ENCODE results near the gene AGRP. TPM values are rescaled to one million over a fixed set of nuclear protein-coding genes. Genes with fewer than 3 reads are reported as not detected.
A peak's percentile ranks its signal among the peaks of the same experiment; 100 is the strongest.

AGRP gene
- total RNA-seq, 1 donor from 2014 or later = not detected

- peaks cover 11% of the 10 kb centered on the region for H3K4me1 Mint-ChIP-seq
- peak overlapping the region; percentile 43 for H3K27ac Mint-ChIP-seq (ENCODE audit: unreplicated experiment)
- no peak for DNase-seq (ENCODE audit: low read depth, low spot score)
- no peaks in the 10 kb centered on the region for H3K36me3 Mint-ChIP-seq (ENCODE audit: low read depth)
- H3K4me3 Mint-ChIP-seq = no peak overlapping the region
- TF ChIP-seq CTCF (conservative IDR thresholded peaks at IDR 0.05) = no peak
- no peaks in the 10 kb centered on the region for H3K27me3 Mint-ChIP-seq (ENCODE audit: low read depth)
- H3K9me3 Mint-ChIP-seq = no peaks in the 10 kb centered on the region
Measured at GRCh38 chr16:67460168-67460567, 23.2 kb downstream of the AGRP start.

GRCh38 chr16:67459861-67460150 lies 23.5 kb downstream of the AGRP start:
- Mint-ChIP-seq H3K27me3 (ENCODE audit: low read depth) (no peaks in the 10 kb centered on the region), H3K36me3 (ENCODE audit: low read depth) (no peaks in the 10 kb centered on the region), H3K4me1 (peaks cover 14% of the 10 kb centered on the region), H3K4me3 (no peak overlapping the region), H3K9me3 (no peaks in the 10 kb centered on the region), H3K27ac (ENCODE audit: unreplicated experiment) (no peak overlapping the region)
- TF ChIP-seq CTCF (conservative IDR thresholded peaks at IDR 0.05) = no peak
- no peak for DNase-seq (ENCODE audit: low read depth, low spot score)

- TF ChIP-seq CTCF (conservative IDR thresholded peaks at IDR 0.05) = no peak
- Mint-ChIP-seq H3K36me3 (ENCODE audit: low read depth) (no peaks in the 10 kb centered on the region), H3K4me1 (peaks cover 19% of the 10 kb centered on the region), H3K4me3 (peak overlapping the region; percentile 34), H3K27ac (ENCODE audit: unreplicated experiment) (no peak overlapping the region), H3K27me3 (ENCODE audit: low read depth) (no peaks in the 10 kb centered on the region), H3K9me3 (no peaks in the 10 kb centered on the region)
- no peak for DNase-seq (ENCODE audit: low read depth, low spot score)
Measured at GRCh38 chr16:67459066-67459860, 24.1 kb downstream of the AGRP start.

DNA sequence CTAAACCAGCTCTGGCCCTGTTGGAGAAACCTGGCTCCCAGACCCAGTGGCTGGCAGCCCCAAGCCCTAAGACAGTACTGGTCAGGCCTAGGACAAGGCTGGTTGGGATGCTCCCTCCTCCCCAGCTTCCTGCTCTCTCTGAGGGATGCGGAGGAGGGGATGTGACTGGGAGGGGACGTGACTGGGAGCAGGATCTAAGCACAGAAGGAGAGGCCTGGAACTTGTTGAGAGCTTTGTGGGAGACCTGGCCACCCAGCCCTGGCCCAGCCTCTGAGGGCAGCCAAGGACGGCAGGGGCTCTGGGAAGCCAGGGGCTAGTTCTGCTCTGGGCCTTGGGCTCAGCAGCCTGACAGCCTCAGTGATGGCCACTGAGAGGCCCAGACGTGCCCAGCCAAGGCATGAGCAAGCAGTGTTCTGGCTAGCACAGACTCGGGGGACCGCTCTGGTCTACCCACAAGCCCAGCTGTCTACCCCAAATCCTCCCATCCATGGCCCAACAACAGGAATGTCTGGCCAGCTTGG lies 25.2 kb downstream of the AGRP start:
- H3K27ac Mint-ChIP-seq (ENCODE audit: unreplicated experiment) = no peak overlapping the region
- peaks cover 25% of the 10 kb centered on the region for H3K4me1 Mint-ChIP-seq
- DNase-seq (ENCODE audit: low read depth, low spot score) = no peak
- no peaks in the 10 kb centered on the region for H3K36me3 Mint-ChIP-seq (ENCODE audit: low read depth)
- H3K9me3 Mint-ChIP-seq = no peaks in the 10 kb centered on the region
- H3K4me3 Mint-ChIP-seq = no peak overlapping the region
- H3K27me3 Mint-ChIP-seq (ENCODE audit: low read depth) = no peaks in the 10 kb centered on the region
- TF ChIP-seq CTCF (conservative IDR thresholded peaks at IDR 0.05) = no peak

DNA sequence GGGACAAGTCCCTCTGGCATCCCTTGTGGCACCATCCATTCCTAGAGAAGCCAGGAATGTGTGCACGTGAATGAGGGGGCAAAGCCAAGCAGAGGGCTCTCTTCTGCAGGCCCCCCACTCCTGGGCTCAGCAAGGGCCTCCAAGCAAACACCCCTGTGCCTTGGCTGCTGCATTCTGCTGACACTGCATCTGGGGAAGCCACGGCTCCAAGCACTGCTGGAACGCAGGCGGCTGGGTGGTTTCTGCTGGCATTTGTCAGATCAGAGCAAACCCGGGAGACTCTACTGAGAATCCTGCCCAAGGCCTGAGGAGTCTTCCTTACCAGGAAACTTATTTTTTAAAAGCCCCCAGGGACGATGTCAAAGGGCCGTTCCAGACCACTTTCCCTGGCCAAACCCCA lies 25.7 kb downstream of the AGRP start:
- no peak overlapping the region for H3K4me3 Mint-ChIP-seq
- TF ChIP-seq CTCF (conservative IDR thresholded peaks at IDR 0.05) = no peak
- peaks cover 25% of the 10 kb centered on the region for H3K4me1 Mint-ChIP-seq
- no peak overlapping the region for H3K27ac Mint-ChIP-seq (ENCODE audit: unreplicated experiment)
- no peak for DNase-seq (ENCODE audit: low read depth, low spot score)
- H3K27me3 Mint-ChIP-seq (ENCODE audit: low read depth) = no peaks in the 10 kb centered on the region
- no peaks in the 10 kb centered on the region for H3K36me3 Mint-ChIP-seq (ENCODE audit: low read depth)
- no peaks in the 10 kb centered on the region for H3K9me3 Mint-ChIP-seq
